ENCODE data around the gene DNM3. TPM values are rescaled to one million over a fixed set of nuclear protein-coding genes. Genes with fewer than 3 reads are reported as not detected.

DNM3 gene
- total and polyA plus RNA-seq, 10 of the 15 experiments (the other 5 are each of a cell fraction or from before 2014, with no cell fraction given), result 0.03 to 1.5 (median 0.08) TPM; not detected in 3

GRCh38 chr1:172343240-172344160 lies 502.2 kb downstream of the DNM3 start:
- H2AFZ ChIP-seq (ENCODE audit: control insufficient read depth, low read depth, low read length), result no peak overlapping the region; the same call in 1 of the 2 replicates
- FAIRE-seq (peak; percentile 7), DNase-seq (ENCODE audit: low read depth, low spot score) (no peak), ATAC-seq (peak; percentile 37)
- peaks cover 58% of the 10 kb centered on the region for H3K4me1 ChIP-seq (ENCODE audit: control insufficient read depth, insufficient read depth, low read length)
- no TSS peak for BruUV-seq (replicated peaks)
- H3K4me2 ChIP-seq (ENCODE audit: control insufficient read depth, insufficient read depth), result peak overlapping the region; percentile 75
- no peak overlapping the region for H3K4me3 ChIP-seq
- RAD21 ChIA-PET (ENCODE audit: unreplicated experiment), result interaction anchor here (0.7 to 13.2 kb wide), 12 partner anchors 14 to 226 kb away, joined by 3 to 407 read pairs (median 8); no protein-coding TSS in a partner anchor
- in situ Hi-C loops (cut with MboI), result loop anchor here (5.0 kb wide), 1 partner anchor 49 kb away; no protein-coding TSS in a partner anchor
- peak overlapping the region; percentile 66 for H3K9ac ChIP-seq (ENCODE audit: control insufficient read depth, insufficient read depth, low read length)
- CTCF ChIA-PET, result interaction anchor here (0.9 to 10.8 kb wide), 12 partner anchors 12 to 280 kb away, joined by 3 to 153 read pairs (median 6); no protein-coding TSS in a partner anchor
- SMC1A ChIA-PET (ENCODE audit: uncharacterized antibody, unreplicated experiment), result interaction anchor here (0.6 to 15.2 kb wide), 13 partner anchors 12 to 1494 kb away, joined by 3 to 489 read pairs (median 5); no protein-coding TSS in a partner anchor
- peaks cover 16% of the 10 kb centered on the region for H3K9me3 ChIP-seq (replicated peaks; ENCODE audit: control insufficient read depth, insufficient read depth, low read length)
- POLR2A ChIA-PET, result interaction anchor here (0.8 to 4.8 kb wide), 9 partner anchors 11 to 69 kb away, joined by 3 to 63 read pairs (median 11); no protein-coding TSS in a partner anchor
- H3K79me2 ChIP-seq (ENCODE audit: control insufficient read depth, insufficient read depth, low read length), result peaks cover 11% of the 10 kb centered on the region
- 19% methylated on average over 11 of the region's 11 CpGs for WGBS (ENCODE audit: insufficient coverage, insufficient replicate concordance, low lambda C conversion rate, missing lambda C conversion rate)
- peak overlapping the region; percentile 98 for H3K27ac ChIP-seq (ENCODE audit: control insufficient read depth, insufficient read depth)
- intact Hi-C loops (cut with micrococcal nuclease; ENCODE audit: unreplicated experiment), result loop anchor here (1.0 to 5.0 kb wide), 2 partner anchors 15 to 341 kb away; no protein-coding TSS in a partner anchor
- H3K27me3 ChIP-seq (replicated peaks in 1 of 2; ENCODE audit: control insufficient read depth in 2 of 2, insufficient read depth in 2 of 2, low read length in 1 of 2), result no peaks in the 10 kb centered on the region
- H4K20me1 ChIP-seq (ENCODE audit: control insufficient read depth, insufficient read depth), result no peaks in the 10 kb centered on the region
- H3K36me3 ChIP-seq (ENCODE audit: control insufficient read depth in 2 of 2, insufficient read depth in 2 of 2, low read length in 1 of 2), result no peaks in the 10 kb centered on the region
- TF ChIP-seq ZNF384 (IDR thresholded peaks at IDR 0.05; ENCODE audit: borderline replicate concordance, low read depth, low read length) (peak; percentile 81), TCF12 (IDR thresholded peaks at IDR 0.05; ENCODE audit: low read depth, low read length) (no peak), MTA2 (IDR thresholded peaks at IDR 0.05; ENCODE audit: low read depth) (peak; percentile 77), EGR1 (IDR thresholded peaks at IDR 0.05; ENCODE audit: borderline replicate concordance in 1 of 2, low read depth in 2 of 2, low read length in 2 of 2) (no peak), RAD51 (IDR thresholded peaks at IDR 0.05) (no peak), STAT1 (conservative IDR thresholded peaks at IDR 0.05) (no peak), SMAD5 (IDR thresholded peaks at IDR 0.05; ENCODE audit: low read depth) (no peak), RUNX3 (IDR thresholded peaks at IDR 0.05; ENCODE audit: low read length) (peak; percentile 78), ATF7 (IDR thresholded peaks at IDR 0.05; ENCODE audit: low read depth) (peak; percentile 66), BACH1 (IDR thresholded peaks at IDR 0.05; ENCODE audit: borderline replicate concordance) (no peak), CBFB (IDR thresholded peaks at IDR 0.05; ENCODE audit: low read depth) (no peak), TCF7 (IDR thresholded peaks at IDR 0.05; ENCODE audit: borderline replicate concordance) (no peak), FOXM1 (IDR thresholded peaks at IDR 0.05; ENCODE audit: low read depth, low read length) (0 out of 2 replicates have a peak, but pooled peaks have one; percentile 22), POLR2AphosphoS2 (IDR thresholded peaks at IDR 0.05; ENCODE audit: low read depth, low read length) (no peak), SMARCA5 (IDR thresholded peaks at IDR 0.05) (no peak), E2F4 (IDR thresholded peaks at IDR 0.05; ENCODE audit: low read depth, low read length) (no peak), E2F8 (IDR thresholded peaks at IDR 0.05; ENCODE audit: low read depth, partially characterized antibody) (no peak), USF1 (IDR thresholded peaks at IDR 0.05; ENCODE audit: borderline replicate concordance, extremely low read length, insufficient read depth, low read depth, low read length) (no peak), HDGF (IDR thresholded peaks at IDR 0.05) (no peak)

Measured in GM12878 (cell line).